PC-3 (cell line): ENCODE measurements around the gene ACOT2. TPM values are rescaled to one million over a fixed set of nuclear protein-coding genes. Genes with fewer than 3 reads are reported as not detected.
"Not testable (repeated sequence)": the region's sequence is repeated elsewhere in the genome, so short reads cannot be mapped to it uniquely, and the experiment has no call there.

Source experiments
- ATAC-seq: fragments of 200-7000 bp; cut with Tn5 transposase; 2 replicates; pipeline ENCODE4 v1.9.1; 2020; ENCODE audit warnings: mild to moderate bottlenecking, moderate library complexity
- BruUV-seq: library from RNA; stranded (reverse); fragments of 400-500 nt; replicated peaks from 2 replicates; lab custom pipeline; 2021; lab: Mats Ljungman, UMichigan
- CTCF ChIA-PET: fragments of 300-600 bp; sonication (Branson Sonifier 250); formaldehyde crosslinking; loops from one replicate; lab custom pipeline; 2022; ENCODE audit warnings: antibody characterized with exemption; lab: Charles Lee
- POLR2A ChIA-PET: fragments of 300-600 bp; sonication (Branson Sonifier 250); formaldehyde crosslinking; loops from one replicate; lab custom pipeline; 2022; ENCODE audit warnings: antibody characterized with exemption; ENCODE audit not compliant: unreplicated experiment; lab: Charles Lee
- DNase-seq: peaks from one replicate; pipeline ENCODE4 v3.0.0-alpha.2; 2015
- H2AFZ ChIP-seq: fragments of 300-600 bp; sonication (generic); 2 replicates; pipeline ENCODE4 v1.6.0; 2016; ENCODE audit warnings: antibody characterized with exemption, low read length
- H3F3A ChIP-seq: fragments of 300-600 bp; sonication (generic); one replicate; pipeline ENCODE4 v1.6.0; 2017; ENCODE audit warnings: antibody characterized with exemption, low read length, control low read depth, mild to moderate bottlenecking; ENCODE audit not compliant: unreplicated experiment
- H3K27ac ChIP-seq: fragments of 300-600 bp; sonication (generic); 2 replicates; pipeline ENCODE4 v1.5.1; 2016; ENCODE audit warnings: mild to moderate bottlenecking, low read length
- H3K27me3 ChIP-seq: fragments of 300-600 bp; sonication (generic); 2 replicates; pipeline ENCODE4 v1.6.1; 2016; ENCODE audit warnings: low read length, mixed read lengths
- H3K36me3 ChIP-seq: fragments of 300-600 bp; sonication (generic); 2 replicates; pipeline ENCODE4 v1.6.1; 2016; ENCODE audit warnings: low read depth, mixed run types, low read length, mixed read lengths
- H3K4me1 ChIP-seq: fragments of 300-600 bp; sonication (generic); 2 replicates; pipeline ENCODE4 v1.5.1; 2016; ENCODE audit warnings: low read length; ENCODE audit not compliant: insufficient read depth
- H3K4me2 ChIP-seq: fragments of 300-600 bp; sonication (generic); 2 replicates; pipeline ENCODE4 v1.6.0; 2016; ENCODE audit warnings: low read length
- H3K4me3 ChIP-seq: fragments of 300-600 bp; sonication (generic); 2 replicates; pipeline ENCODE4 v1.5.1; 2016; ENCODE audit warnings: mild to moderate bottlenecking, low read length, mixed read lengths
- H3K79me2 ChIP-seq: fragments of 300-600 bp; sonication (generic); 2 replicates; pipeline ENCODE4 v1.6.1; 2017; ENCODE audit warnings: low read length, mixed read lengths
- H3K9ac ChIP-seq: fragments of 300-600 bp; sonication (generic); 2 replicates; pipeline ENCODE4 v1.6.0; 2016; ENCODE audit warnings: mild to moderate bottlenecking, low read length
- H3K9me2 ChIP-seq: fragments of 300-600 bp; sonication (generic); replicated peaks from 2 replicates; pipeline ENCODE4 v1.6.1; 2016; ENCODE audit warnings: mixed run types, low read length, mixed read lengths
- H3K9me3 ChIP-seq: fragments of 300-600 bp; sonication (generic); 2 replicates; pipeline ENCODE4 v1.6.1; 2016; ENCODE audit warnings: low read length, mixed read lengths
- H4K20me1 ChIP-seq: fragments of 300-600 bp; sonication (generic); 2 replicates; pipeline ENCODE4 v1.6.1; 2016; ENCODE audit warnings: low read length, mixed read lengths
- intact Hi-C: fragments of 100-400 bp; cut with micrococcal nuclease; formaldehyde crosslinking; loops from 2 replicates; pipeline ENCODE4 v1.9.0; 2023
- total RNA-seq: library from RNA; depleted of rRNA; stranded (reverse); fragments of >200 nt; gene quantifications from 2 replicates; pipeline ENCODE4 v1.2.3, GENCODE V29; 2014
- TF ChIP-seq, protein P1 (sequence below): fragments of 300-600 bp; sonication (generic); conservative IDR thresholded peaks from 2 replicates; pipeline ENCODE4 v1.5.1; 2017; ENCODE audit warnings: antibody characterized with exemption, low read depth, mild to moderate bottlenecking, low read length

Gene ACOT2
- total RNA-seq, 1 experiment from 2014 or later, result 39.0 TPM

DNA sequence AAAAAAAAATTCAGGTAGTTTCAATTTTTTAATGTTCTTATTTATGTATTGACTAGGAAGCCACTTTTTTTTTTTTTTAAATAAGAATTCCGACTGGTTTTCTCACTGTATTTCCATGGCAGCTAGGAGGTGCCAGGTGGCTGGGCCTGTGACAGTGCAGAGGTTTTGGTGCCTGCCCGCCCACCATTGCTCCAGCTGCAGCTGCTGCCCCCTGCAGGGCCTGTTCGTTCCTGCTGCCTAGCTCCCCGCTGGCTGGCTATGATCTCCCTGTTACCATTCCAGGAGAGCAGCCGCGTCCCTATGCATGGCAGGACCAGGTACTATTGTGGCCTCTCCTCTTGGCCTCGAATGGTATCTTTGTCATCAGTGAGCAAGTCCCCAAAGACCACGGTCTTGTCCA, 1.9 kb downstream of the ACOT2 start:
- CTCF ChIA-PET, result interaction anchor here (0.6 to 1.0 kb wide), 7 partner anchors 46 to 398 kb away, joined by 3 to 10 read pairs (median 4); no protein-coding TSS in a partner anchor
- BruUV-seq, H4K20me1 ChIP-seq, H3K36me3 ChIP-seq, H3F3A ChIP-seq, H3K4me3 ChIP-seq, H3K9me2 ChIP-seq, H3K27me3 ChIP-seq, H3K4me2 ChIP-seq, H3K9ac ChIP-seq, H3K9me3 ChIP-seq, H2AFZ ChIP-seq, H3K27ac ChIP-seq: not testable (repeated sequence)
- intact Hi-C loops, result loop anchor here (1.0 kb wide), 1 partner anchor 1071 kb away; no protein-coding TSS in a partner anchor
- Histone ChIP-seq H3K4me1 (peaks cover 24% of the 10 kb centered on the region), H3K79me2 (peaks cover 29% of the 10 kb centered on the region)
- TF ChIP-seq, protein P1, sequence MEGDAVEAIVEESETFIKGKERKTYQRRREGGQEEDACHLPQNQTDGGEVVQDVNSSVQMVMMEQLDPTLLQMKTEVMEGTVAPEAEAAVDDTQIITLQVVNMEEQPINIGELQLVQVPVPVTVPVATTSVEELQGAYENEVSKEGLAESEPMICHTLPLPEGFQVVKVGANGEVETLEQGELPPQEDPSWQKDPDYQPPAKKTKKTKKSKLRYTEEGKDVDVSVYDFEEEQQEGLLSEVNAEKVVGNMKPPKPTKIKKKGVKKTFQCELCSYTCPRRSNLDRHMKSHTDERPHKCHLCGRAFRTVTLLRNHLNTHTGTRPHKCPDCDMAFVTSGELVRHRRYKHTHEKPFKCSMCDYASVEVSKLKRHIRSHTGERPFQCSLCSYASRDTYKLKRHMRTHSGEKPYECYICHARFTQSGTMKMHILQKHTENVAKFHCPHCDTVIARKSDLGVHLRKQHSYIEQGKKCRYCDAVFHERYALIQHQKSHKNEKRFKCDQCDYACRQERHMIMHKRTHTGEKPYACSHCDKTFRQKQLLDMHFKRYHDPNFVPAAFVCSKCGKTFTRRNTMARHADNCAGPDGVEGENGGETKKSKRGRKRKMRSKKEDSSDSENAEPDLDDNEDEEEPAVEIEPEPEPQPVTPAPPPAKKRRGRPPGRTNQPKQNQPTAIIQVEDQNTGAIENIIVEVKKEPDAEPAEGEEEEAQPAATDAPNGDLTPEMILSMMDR, result peak; percentile 73
- POLR2A ChIA-PET, result interaction anchor here (0.6 to 1.1 kb wide), 5 partner anchors 45 to 113 kb away, joined by 3 to 13 read pairs (median 8); partner anchors contain the start of genes NUMB and RIOX1
- peak; percentile 48 for DNase-seq
- ATAC-seq, result peak; percentile 45

DNA sequence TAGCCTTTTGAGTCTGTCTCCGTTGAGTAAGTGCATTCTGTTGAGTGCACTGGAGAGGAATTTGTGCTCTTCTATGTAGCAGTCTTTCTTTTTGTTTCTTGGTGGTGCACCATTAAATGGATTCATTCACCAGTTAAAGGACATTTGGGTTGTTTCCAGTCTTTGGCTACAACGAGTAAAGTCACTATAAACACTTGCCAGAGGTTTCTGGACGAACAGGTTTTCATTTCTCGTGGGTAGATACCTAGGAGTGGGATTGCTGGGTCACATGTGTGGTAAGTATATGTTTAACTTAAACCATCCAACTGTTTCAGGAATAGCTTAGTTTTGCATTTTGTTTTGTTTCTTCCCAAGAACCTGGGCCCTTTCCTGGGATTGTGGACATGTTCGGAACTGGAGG, 4.0 kb downstream of the ACOT2 start:
- H3K36me3 ChIP-seq, intact Hi-C loops, POLR2A ChIA-PET, ATAC-seq, BruUV-seq, H3K27ac ChIP-seq, H3K27me3 ChIP-seq, H3K4me3 ChIP-seq, H3F3A ChIP-seq, H3K9ac ChIP-seq, CTCF ChIA-PET, H3K9me3 ChIP-seq, H3K4me2 ChIP-seq, H2AFZ ChIP-seq, H3K9me2 ChIP-seq, H4K20me1 ChIP-seq: not testable (repeated sequence)
- Histone ChIP-seq H3K79me2 (peaks cover 16% of the 10 kb centered on the region), H3K4me1 (peaks cover 21% of the 10 kb centered on the region)
- DNase-seq, result peak; percentile 19

DNA sequence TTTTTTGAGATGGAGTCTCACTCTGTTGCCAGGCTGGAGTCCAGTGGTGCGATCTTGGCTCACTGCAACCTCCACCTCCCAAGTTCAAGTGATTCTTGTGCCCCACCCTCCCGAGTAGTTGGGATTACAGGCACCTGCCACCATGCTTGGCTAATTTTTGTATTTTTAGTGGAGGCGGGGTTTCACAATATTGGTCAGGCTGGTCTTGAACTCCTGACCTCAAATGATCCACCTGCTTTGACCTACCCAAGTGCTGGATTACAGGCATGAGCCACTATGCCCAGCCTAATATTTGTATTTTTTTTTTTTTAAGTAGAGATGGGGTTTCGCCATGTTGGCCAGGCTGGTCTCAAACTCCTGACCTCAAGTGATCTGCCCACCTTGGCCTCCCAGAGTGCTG, 4.7 kb downstream of the ACOT2 start:
- H3K79me2 ChIP-seq, H3K27ac ChIP-seq, DNase-seq, H3K9ac ChIP-seq, ATAC-seq, H3K9me3 ChIP-seq, CTCF ChIA-PET, H4K20me1 ChIP-seq, H3F3A ChIP-seq, BruUV-seq, H3K9me2 ChIP-seq, H3K4me2 ChIP-seq, H3K4me3 ChIP-seq, H3K27me3 ChIP-seq, H2AFZ ChIP-seq, POLR2A ChIA-PET, H3K36me3 ChIP-seq, intact Hi-C loops: not testable (repeated sequence)
- peaks cover 14% of the 10 kb centered on the region for H3K4me1 ChIP-seq

DNA sequence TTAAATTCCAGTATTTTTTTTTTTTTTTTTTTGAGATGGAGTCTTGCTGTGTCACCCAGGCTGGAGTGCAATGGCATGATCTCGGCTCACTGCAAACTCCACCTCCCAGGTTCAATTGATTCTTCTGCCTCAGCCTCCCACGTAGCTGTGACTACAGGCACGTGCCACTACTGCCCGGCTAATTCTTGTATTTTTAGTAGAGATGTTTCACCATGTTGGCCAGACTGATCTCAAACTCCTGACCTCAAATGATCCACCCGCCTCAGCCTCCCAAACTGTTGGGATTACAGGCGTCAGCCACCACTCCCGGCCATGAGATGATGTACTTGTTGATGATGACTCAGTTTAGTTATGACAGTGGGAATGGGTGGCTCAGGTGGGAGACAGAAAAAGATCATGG, 5.2 kb downstream of the ACOT2 start:
- CTCF ChIA-PET, H3K9me2 ChIP-seq, H3K9ac ChIP-seq, H3K9me3 ChIP-seq, BruUV-seq, POLR2A ChIA-PET, H3K79me2 ChIP-seq, H3K36me3 ChIP-seq, ATAC-seq, H3K4me3 ChIP-seq, H3K27me3 ChIP-seq, DNase-seq, H2AFZ ChIP-seq, H4K20me1 ChIP-seq, H3K4me2 ChIP-seq, H3K27ac ChIP-seq, intact Hi-C loops, H3F3A ChIP-seq: not testable (repeated sequence)
- H3K4me1 ChIP-seq, result peaks cover 14% of the 10 kb centered on the region
